SK-N-SH (cell line): ENCODE measurements around the gene FZR1. TPM values are rescaled to one million over a fixed set of nuclear protein-coding genes. Genes with fewer than 3 reads are reported as not detected.

Experiments used
- CTCF ChIA-PET: fragments of 300-600, 350-600 bp; formaldehyde crosslinking; extraction: SDS; loops from one replicate; lab custom pipeline; 2021; lab: Yijun Ruan, JAX
- POLR2A ChIA-PET: fragments of 350-600 bp; sonication (Branson Sonifier 250); formaldehyde crosslinking; extraction: SDS; loops from one replicate; lab custom pipeline; 2020; ENCODE audit warnings: antibody characterized with exemption, inconsistent platforms; lab: Yijun Ruan, JAX
- DNase-seq: peaks from one replicate; pipeline ENCODE4 v3.0.0; 2012
- H2AFZ ChIP-seq: fragments of 200-600 bp; sonication (generic); 2 replicates; pipeline ENCODE4 v1.8.1; 2016; ENCODE audit warnings: antibody characterized with exemption, mild to moderate bottlenecking, low read depth
- H3F3A ChIP-seq: fragments of 200-600 bp; sonication (generic); replicated peaks from 2 replicates; pipeline ENCODE3; 2016; ENCODE audit warnings: antibody characterized with exemption, mild to moderate bottlenecking; ENCODE audit not compliant: insufficient read depth
- H3K27ac ChIP-seq, 2 experiments: fragments of 200-500 bp in 1 of 2; fragments of 200-600 bp in 1 of 2; sonication (Bioruptor generic) in 1 of 2; sonication (generic), shearing (Covaris generic) in 1 of 2; 2 replicates each; pipeline versions ENCODE4 v1.5.1 to v1.6.1; 2014 to 2016; ENCODE audit warnings: low read depth in 2 of 2, inconsistent platforms in 1 of 2, low read length in 1 of 2, mild to moderate bottlenecking in 1 of 2, mixed read lengths in 1 of 2
- H3K27me3 ChIP-seq: fragments of 200-600 bp; sonication (generic), shearing (Covaris generic); 2 replicates; pipeline ENCODE4 v1.6.1; 2016; ENCODE audit warnings: mixed run types; ENCODE audit not compliant: insufficient read depth
- H3K36me3 ChIP-seq, 2 experiments: fragments of 200-500 bp in 1 of 2; fragments of 200-600 bp in 1 of 2; sonication (Bioruptor generic) in 1 of 2; sonication (generic) in 1 of 2; replicated peaks in 1 of 2; 2 replicates each; pipeline versions ENCODE3 to v1.5.1; 2014 to 2016; ENCODE audit warnings: low read length in 1 of 2, mild to moderate bottlenecking in 1 of 2; ENCODE audit not compliant: insufficient read depth in 2 of 2, control insufficient read depth in 1 of 2
- H3K4me1 ChIP-seq, 2 experiments: fragments of 200-500 bp in 1 of 2; fragments of 200-600 bp in 1 of 2; sonication (Bioruptor generic) in 1 of 2; sonication (generic), shearing (Covaris generic) in 1 of 2; 2 replicates each; pipeline versions ENCODE4 v1.5.1 to v1.6.1; 2014 to 2016; ENCODE audit warnings: low read depth in 1 of 2, low read length in 1 of 2, mixed run types in 1 of 2; ENCODE audit not compliant: insufficient read depth in 2 of 2, control insufficient read depth in 1 of 2
- H3K4me2 ChIP-seq: fragments of 200-600 bp; sonication (generic), shearing (Covaris generic); 2 replicates; pipeline ENCODE4 v1.6.1; 2017; ENCODE audit warnings: mixed run types
- H3K4me3 ChIP-seq, 2 experiments: fragments of 200-500 bp in 1 of 2; fragments of 200-600 bp in 1 of 2; sonication (Bioruptor generic) in 1 of 2; sonication (generic), shearing (Covaris generic) in 1 of 2; 2 replicates each; pipeline versions ENCODE4 v1.5.1 to v1.8.1; 2014 to 2016; ENCODE audit warnings: low read depth in 2 of 2, inconsistent platforms in 1 of 2, low read length in 1 of 2, mild to moderate bottlenecking in 1 of 2, mixed read lengths in 1 of 2, moderate library complexity in 1 of 2
- H3K79me2 ChIP-seq: fragments of 200-600 bp; sonication (generic); 2 replicates; pipeline ENCODE4 v1.8.1; 2017; ENCODE audit warnings: mild to moderate bottlenecking; ENCODE audit not compliant: insufficient read depth
- H3K9ac ChIP-seq: fragments of 200-600 bp; sonication (generic); 2 replicates; pipeline ENCODE4 v1.6.1; 2017; ENCODE audit warnings: mixed run types
- H3K9me2 ChIP-seq: fragments of 200-600 bp; sonication (generic); 2 replicates; pipeline ENCODE4 v1.6.1; 2017; ENCODE audit warnings: mixed run types
- H3K9me3 ChIP-seq: fragments of 200-600 bp; sonication (generic); 2 replicates; pipeline ENCODE4 v1.6.1; 2017; ENCODE audit warnings: mixed run types, mild to moderate bottlenecking, moderate library complexity
- H4K20me1 ChIP-seq: fragments of 200-600 bp; sonication (generic); 2 replicates; pipeline ENCODE4 v1.6.1; 2017; ENCODE audit warnings: mild to moderate bottlenecking, mixed run types; ENCODE audit not compliant: insufficient read depth
- CHD2 ChIP-seq: fragments of 150-350 bp; IDR thresholded peaks from 2 replicates; pipeline ENCODE4 v1.6.1; 2018; ENCODE audit warnings: low read length; ENCODE audit not compliant: partially characterized antibody
- CTCF ChIP-seq: fragments of 200-600 bp; sonication (generic); IDR thresholded peaks from 2 replicates; pipeline ENCODE4 v1.6.1; 2017; ENCODE audit warnings: antibody characterized with exemption, mild to moderate bottlenecking, moderate library complexity
- ELF1 ChIP-seq: IDR thresholded peaks from 2 replicates; pipeline ENCODE4 v1.4.0; 2012
- EP300 ChIP-seq, 2 experiments: IDR thresholded peaks; 2 replicates each; pipeline versions ENCODE4 v1.4.0 to v1.6.1; 2012; ENCODE audit warnings: borderline replicate concordance in 1 of 2, low read depth in 1 of 2, low read length in 1 of 2
- EZH2phosphoT487 ChIP-seq: fragments of 200-600 bp; sonication (generic); IDR thresholded peaks from 2 replicates; pipeline ENCODE4 v1.6.1; 2017; ENCODE audit warnings: low read depth, mixed run types, mild to moderate bottlenecking, antibody characterized with exemption, moderate library complexity, borderline replicate concordance
- GABPA ChIP-seq: IDR thresholded peaks from 2 replicates; pipeline ENCODE4 v1.4.0; 2012; ENCODE audit warnings: low read depth, mild to moderate bottlenecking
- GATA2 ChIP-seq: sonication (generic); formaldehyde crosslinking; IDR thresholded peaks from 2 replicates; pipeline ENCODE4 v1.5.0; 2020; ENCODE audit warnings: mild to moderate bottlenecking, missing genetic modification reagents
- JUND ChIP-seq: IDR thresholded peaks from 2 replicates; pipeline ENCODE4 v1.4.0; 2012
- MEF2A ChIP-seq: IDR thresholded peaks from 2 replicates; pipeline ENCODE4 v1.4.0; 2012; ENCODE audit warnings: low read depth, borderline replicate concordance
- PBX3 ChIP-seq: IDR thresholded peaks from 2 replicates; pipeline ENCODE4; 2012
- RAD21 ChIP-seq: IDR thresholded peaks from 2 replicates; pipeline ENCODE4 v1.6.1; 2012; ENCODE audit warnings: mild to moderate bottlenecking, low read length
- RXRA ChIP-seq: IDR thresholded peaks from 2 replicates; pipeline ENCODE4 v1.4.0; 2012; ENCODE audit warnings: low read depth, mild to moderate bottlenecking, borderline replicate concordance
- SMC3 ChIP-seq: IDR thresholded peaks from 2 replicates; pipeline ENCODE4 v1.6.1; 2012; ENCODE audit warnings: low read depth, low read length, improper control_type of control experiment
- YY1 ChIP-seq: IDR thresholded peaks from 2 replicates; pipeline ENCODE4 v1.4.0; 2012; ENCODE audit warnings: low read depth, mild to moderate bottlenecking
- WGBS: methylation state at CpG from one replicate; pipeline ENCODE4 v1.1.6; 2017; ENCODE audit warnings: low lambda C conversion rate; 5-methylcytosine and 5-hydroxymethylcytosine counted together
- polyA plus RNA-seq, 3 experiments: library from polyadenylated mRNA; depleted of rRNA; stranded (reverse); fragments of >200 nt; gene quantifications; 2 replicates each; pipeline ENCODE4 v1.2.3, GENCODE V29; 2012

Gene FZR1
- polyA plus RNA-seq, 1 of the 3 experiments (the other 2 are of a cell fraction): 36.3 TPM

DNA sequence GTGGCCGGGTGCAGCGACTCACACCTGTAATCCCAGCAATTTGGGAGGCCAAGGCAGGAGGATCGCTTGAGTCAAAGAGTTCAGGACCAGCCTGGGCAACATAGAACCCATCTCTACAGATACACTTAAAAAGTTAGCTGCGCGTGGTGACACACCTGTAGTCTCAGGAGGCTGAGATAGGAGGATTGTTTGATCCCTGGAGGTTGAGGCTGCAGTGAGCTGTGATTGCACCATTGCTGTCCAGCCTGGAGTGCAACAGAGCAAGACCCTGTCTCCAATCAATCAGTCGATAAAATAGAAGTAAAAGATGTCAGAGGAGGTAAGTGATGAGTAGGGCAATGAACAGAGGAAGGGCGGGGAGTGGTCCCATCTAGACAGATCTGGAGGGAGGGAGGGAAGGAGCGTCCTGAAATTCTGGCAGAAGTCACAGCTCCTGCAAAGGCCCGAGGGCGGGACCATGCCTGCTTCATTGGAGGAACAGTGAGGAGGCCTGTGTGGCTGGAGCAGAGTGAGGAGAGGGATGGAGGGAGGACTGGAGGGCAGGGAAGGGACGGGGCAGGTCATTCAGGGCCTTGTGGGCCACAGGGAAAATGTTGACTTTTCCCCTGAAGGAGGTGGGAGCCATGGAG lies 35.5 kb upstream of the FZR1 start:
- 88% methylated on average over 11 of the region's 11 CpGs for WGBS
- ChIA-PET POLR2A (no interaction called here), CTCF (interaction anchor here (0.6 to 6.1 kb wide), 19 partner anchors 9 to 165 kb away, joined by 3 to 92 read pairs (median 4); partner anchors contain the start of gene SMIM44)

DNA sequence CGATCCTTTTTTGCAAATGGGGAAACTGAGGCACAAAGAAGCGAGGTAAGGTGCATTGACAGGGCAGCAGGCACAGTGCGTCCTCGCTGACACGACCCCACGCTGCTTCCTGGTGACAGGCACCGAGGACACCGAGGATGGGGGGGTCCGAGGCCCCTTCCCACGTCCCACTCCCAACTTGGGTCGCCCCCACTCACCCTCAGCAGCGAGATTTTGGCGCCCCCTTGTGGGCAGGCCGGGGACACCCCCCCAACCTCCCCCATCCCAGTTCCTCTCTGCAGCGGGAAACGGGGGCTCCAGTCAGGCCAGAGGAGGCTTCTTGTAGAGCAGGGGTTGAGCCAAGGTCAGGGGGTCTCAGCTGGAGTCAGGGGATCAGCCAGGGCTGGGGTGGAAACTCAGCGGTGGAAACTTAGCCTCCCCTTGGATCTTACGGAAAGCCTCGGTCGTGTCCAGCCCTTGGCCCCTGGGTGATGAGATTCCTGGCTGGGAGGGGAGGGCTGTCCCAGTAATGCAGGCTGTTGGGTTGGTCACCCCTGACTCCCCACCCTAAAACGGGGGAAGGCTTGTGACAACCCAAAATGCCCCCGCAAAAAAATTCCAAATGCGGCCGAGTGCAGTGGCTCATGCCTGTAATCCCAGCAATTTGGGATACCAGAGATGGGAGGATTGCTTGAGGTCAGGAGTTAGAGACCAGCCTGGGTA lies 34.0 kb upstream of the FZR1 start:
- H3K27me3 ChIP-seq: no peaks in the 10 kb centered on the region; the same call in 1 of the 2 replicates
- WGBS: 38% methylated on average over 13 of the region's 24 CpGs
- H3K4me2 ChIP-seq: no peak overlapping the region
- no peaks in the 10 kb centered on the region for H3K9me2 ChIP-seq
- no peak overlapping the region for H2AFZ ChIP-seq
- DNase-seq: peak; percentile 87
- ChIA-PET POLR2A (no interaction called here), CTCF (interaction anchor here (0.6 to 6.1 kb wide), 43 partner anchors 8 to 545 kb away, joined by 3 to 92 read pairs (median 5); partner anchors contain the start of genes DOHH and SMIM44)
- H3K9me3 ChIP-seq: no peaks in the 10 kb centered on the region
- H4K20me1 ChIP-seq: no peaks in the 10 kb centered on the region
- H3K4me1 ChIP-seq: peaks cover 0 to 2% of the 10 kb centered on the region in 2 experiments; a peak in 1 of 4 replicates
- H3K4me3 ChIP-seq: peak overlapping the region in 1 of 2 experiments; percentile 32; a peak in 1 of 4 replicates
- no peak overlapping the region for H3K9ac ChIP-seq
- H3K27ac ChIP-seq: no peak overlapping the region
- no peaks in the 10 kb centered on the region for H3K79me2 ChIP-seq
- no peaks in the 10 kb centered on the region for H3K36me3 ChIP-seq
- peaks cover 23% of the 10 kb centered on the region for H3F3A ChIP-seq
- TF ChIP-seq PBX3 (no peak), SMC3 (peak; percentile 59), RAD21 (peak; percentile 71), JUND (no peak), CTCF (peak; percentile 90)
- TF ChIP-seq, all 33 proteins: peak for 3

More for the DNA sequence above, 35.5 kb upstream of the FZR1 start:
- peak; percentile 17 for DNase-seq
- Histone ChIP-seq H3K4me3 (no peak overlapping the region), H3K27me3 (no peaks in the 10 kb centered on the region; the same call in 1 of the 2 replicates), H3K4me2 (no peak overlapping the region), H3K9me3 (no peaks in the 10 kb centered on the region), H3K79me2 (no peaks in the 10 kb centered on the region), H3K4me1 (peaks cover 0 to 2% of the 10 kb centered on the region in 2 experiments; a peak in 1 of 4 replicates), H3K36me3 (no peaks in the 10 kb centered on the region), H3K27ac (no peak overlapping the region), H2AFZ (no peak overlapping the region), H3K9ac (no peak overlapping the region), H4K20me1 (no peaks in the 10 kb centered on the region), H3K9me2 (no peaks in the 10 kb centered on the region), H3F3A (peaks cover 23% of the 10 kb centered on the region)
- TF ChIP-seq YY1: no peak
- no peak for TF ChIP-seq GATA2 (CRISPR knock-in tag)
- TF ChIP-seq JUND: no peak
- TF ChIP-seq RXRA: no peak
- TF ChIP-seq ELF1: no peak
- no peak for TF ChIP-seq PBX3
- no peak for TF ChIP-seq CHD2
- TF ChIP-seq MEF2A: no peak
- no peak for TF ChIP-seq EP300 (IDR thresholded peaks at IDR 0.05; ENCODE audit: borderline replicate concordance in 1 of 2, low read depth in 1 of 2, low read length in 1 of 2)
- TF ChIP-seq GABPA: no peak
- TF ChIP-seq EZH2phosphoT487: no peak
